ENCODE measurements around the gene SORCS2. TPM values are rescaled to one million over a fixed set of nuclear protein-coding genes. Genes with fewer than 3 reads are reported as not detected.

The SORCS2 gene
- total RNA-seq, 1 donor from 2014 or later = not detected

DNA sequence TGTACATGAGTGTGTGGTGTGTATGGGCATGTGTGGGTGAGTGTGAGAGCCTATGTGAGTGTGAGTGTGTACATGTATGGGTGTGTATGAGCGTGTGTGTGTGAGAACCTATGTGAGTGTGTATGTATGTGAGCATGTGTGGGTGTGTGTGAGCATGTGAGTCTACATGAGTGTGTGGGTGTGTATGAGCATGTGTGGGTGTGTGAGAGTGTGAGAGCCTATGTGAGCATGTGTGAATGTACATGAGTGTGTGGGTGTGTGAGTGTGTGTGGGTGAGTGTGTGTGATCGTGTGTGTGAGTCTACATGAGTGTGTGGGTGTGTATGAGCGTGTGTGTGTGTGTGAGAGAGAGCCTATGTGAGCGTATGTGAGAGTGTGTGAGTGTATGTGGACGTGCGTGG, 447.8 kb downstream of the SORCS2 start:
- H3K4me3 Mint-ChIP-seq = no peak overlapping the region
- H3K9me3 Mint-ChIP-seq = no peaks in the 10 kb centered on the region
- H3K36me3 Mint-ChIP-seq (ENCODE audit: low read depth) = no peaks in the 10 kb centered on the region
- DNase-seq (ENCODE audit: low spot score) = no peak
- intact Hi-C loops (cut with micrococcal nuclease) = no loop called here
- peaks cover 2% of the 10 kb centered on the region for H3K27me3 Mint-ChIP-seq (ENCODE audit: insufficient read depth)
- no peak overlapping the region for H3K27ac Mint-ChIP-seq
- H3K4me1 Mint-ChIP-seq (ENCODE audit: low read depth) = no peaks in the 10 kb centered on the region

DNA sequence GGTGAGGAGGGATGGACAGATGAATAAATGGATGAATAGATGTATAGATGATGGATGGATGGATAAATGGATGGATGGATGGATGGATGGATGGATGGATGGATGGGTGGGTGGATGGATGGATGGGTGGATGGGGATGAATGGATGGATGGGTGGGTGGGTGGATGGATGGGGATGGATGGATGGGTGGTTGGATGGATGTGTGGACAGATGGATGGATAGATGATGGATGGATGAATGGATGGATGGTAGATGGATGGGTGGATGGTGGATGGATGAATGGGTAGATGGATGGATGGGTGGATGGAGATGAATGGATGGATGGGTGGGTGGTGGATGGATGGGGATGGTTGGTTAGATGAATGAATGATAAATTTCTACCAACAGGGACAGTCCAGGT, 449.4 kb downstream of the SORCS2 start:
- H3K27me3 Mint-ChIP-seq (ENCODE audit: insufficient read depth) = peaks cover 2% of the 10 kb centered on the region
- intact Hi-C loops (cut with micrococcal nuclease) = no loop called here
- no peak overlapping the region for H3K4me3 Mint-ChIP-seq
- H3K36me3 Mint-ChIP-seq (ENCODE audit: low read depth) = no peaks in the 10 kb centered on the region
- no peaks in the 10 kb centered on the region for H3K9me3 Mint-ChIP-seq
- H3K27ac Mint-ChIP-seq = no peak overlapping the region
- DNase-seq (ENCODE audit: low spot score) = no peak
- H3K4me1 Mint-ChIP-seq (ENCODE audit: low read depth) = no peaks in the 10 kb centered on the region

DNA sequence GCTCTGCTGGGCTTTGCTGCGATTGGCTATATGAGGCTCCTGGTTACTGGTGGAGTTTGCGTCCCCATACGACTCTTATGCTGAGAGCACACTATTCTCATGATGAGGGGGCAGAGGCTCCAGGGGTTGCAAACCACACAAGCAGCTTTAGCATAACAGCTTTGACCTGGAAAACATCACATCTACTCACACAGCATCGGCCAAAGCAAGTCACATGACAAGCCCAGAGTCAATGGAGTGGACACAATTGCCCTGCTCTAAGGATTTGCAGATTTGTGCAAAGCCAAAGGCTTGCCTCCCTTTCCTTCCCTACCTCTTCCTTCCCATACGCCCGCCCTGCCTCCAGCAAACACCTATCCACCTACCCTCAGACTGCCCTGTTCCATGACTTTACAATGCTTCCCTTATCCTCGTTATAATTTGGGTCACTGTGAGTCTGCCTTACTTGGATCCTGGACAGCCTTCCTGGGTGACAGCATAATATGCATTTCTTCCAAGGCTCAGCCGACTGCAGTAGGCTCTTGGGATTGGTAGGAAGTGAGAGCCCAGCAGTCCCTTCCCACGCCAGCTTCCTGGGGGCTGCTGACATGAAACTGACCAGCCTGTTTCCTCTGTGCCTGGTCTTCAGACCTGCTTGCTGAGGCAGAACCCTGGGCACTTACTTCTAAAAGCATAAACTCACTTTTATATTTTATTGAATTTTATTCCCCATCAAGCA, 450.6 kb downstream of the SORCS2 start:
- Mint-ChIP-seq H3K27ac (no peak overlapping the region), H3K27me3 (ENCODE audit: insufficient read depth) (peaks cover 2% of the 10 kb centered on the region), H3K4me3 (no peak overlapping the region), H3K36me3 (ENCODE audit: low read depth) (no peaks in the 10 kb centered on the region), H3K4me1 (ENCODE audit: low read depth) (no peaks in the 10 kb centered on the region), H3K9me3 (no peaks in the 10 kb centered on the region)
- intact Hi-C loops (cut with micrococcal nuclease) = no loop called here
- DNase-seq (ENCODE audit: low spot score) = no peak

DNA sequence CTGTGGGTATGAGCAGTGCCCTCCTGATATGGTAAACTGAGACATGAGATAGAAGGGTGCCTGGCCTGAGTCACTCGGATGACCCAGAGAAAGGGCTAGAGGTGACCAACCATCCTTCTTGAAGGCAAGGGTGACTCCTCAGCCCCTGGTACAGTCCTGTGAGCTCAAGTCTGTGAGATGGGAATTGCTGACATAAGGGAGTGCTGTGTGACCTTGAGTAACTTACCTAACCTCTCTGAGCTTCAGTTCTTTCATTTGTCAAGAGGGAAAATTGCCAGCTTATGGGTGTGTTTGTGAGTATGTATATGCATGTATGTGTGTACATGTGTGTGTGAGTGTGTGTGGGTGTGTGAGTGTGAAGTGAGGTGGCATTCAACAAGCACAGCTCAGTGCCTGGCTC, 452.8 kb downstream of the SORCS2 start:
- Mint-ChIP-seq H3K9me3 (no peaks in the 10 kb centered on the region), H3K4me3 (no peak overlapping the region), H3K27ac (no peak overlapping the region), H3K4me1 (ENCODE audit: low read depth) (peaks cover 16% of the 10 kb centered on the region), H3K36me3 (ENCODE audit: low read depth) (no peaks in the 10 kb centered on the region), H3K27me3 (ENCODE audit: insufficient read depth) (peaks cover 2% of the 10 kb centered on the region)
- intact Hi-C loops (cut with micrococcal nuclease) = no loop called here
- DNase-seq (ENCODE audit: low spot score) = no peak

DNA sequence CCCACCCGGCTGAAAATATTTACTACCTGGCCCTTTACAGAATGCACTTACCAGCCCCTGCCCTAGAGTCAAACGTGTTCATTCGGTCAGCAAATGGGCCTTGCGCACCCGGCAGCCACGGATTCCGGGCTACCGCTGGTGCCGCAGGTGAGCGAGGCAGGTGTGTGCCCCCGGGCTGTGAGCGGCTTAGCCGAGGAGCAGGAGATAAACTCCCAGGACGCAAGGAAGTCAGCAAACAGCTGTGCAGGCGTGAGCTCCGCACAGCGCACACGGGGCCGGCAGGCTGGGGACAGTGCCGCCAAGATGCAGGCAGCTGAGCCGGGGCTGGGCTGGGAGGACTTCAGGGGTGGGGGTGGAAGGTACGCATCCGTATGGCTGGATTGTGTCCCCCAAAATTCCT, 453.6 kb downstream of the SORCS2 start:
- Mint-ChIP-seq H3K4me1 (ENCODE audit: low read depth) (peaks cover 21% of the 10 kb centered on the region), H3K36me3 (ENCODE audit: low read depth) (no peaks in the 10 kb centered on the region)
- no peak for DNase-seq (ENCODE audit: low spot score)

DNA sequence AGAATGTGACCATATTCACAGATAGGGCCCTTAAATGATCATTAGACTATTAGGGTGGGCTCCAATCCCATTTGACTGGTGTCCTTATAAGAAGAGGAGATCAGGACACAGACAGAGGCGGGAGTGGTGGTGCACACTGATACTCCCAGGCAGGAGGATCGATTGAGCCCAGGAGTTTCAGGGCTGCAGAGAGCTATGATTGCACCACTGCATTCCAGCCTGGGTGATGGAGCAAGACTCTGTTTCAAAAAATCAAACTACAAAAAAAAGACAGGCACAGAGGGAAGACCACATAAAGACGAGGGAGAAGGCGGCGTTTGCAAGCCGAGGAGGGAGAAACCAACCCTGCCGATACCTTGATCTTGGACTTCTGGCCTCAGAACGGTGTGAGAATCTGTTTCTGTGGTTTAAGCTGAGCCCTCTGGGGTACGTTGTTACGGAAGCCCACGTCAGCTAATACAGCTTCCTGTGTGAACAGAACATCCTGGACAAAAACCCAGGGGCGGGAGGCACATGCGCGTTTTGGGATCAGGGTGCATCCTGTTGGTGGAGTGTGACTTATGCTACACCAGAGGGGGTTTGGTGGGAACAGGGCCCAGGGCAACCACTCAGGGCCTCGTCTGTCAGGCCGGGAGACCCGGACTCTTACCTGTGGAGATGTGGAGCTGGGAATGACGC, 454.2 kb downstream of the SORCS2 start:
- H3K27me3 Mint-ChIP-seq (ENCODE audit: insufficient read depth) = peaks cover 2% of the 10 kb centered on the region
- intact Hi-C loops (cut with micrococcal nuclease) = no loop called here
- H3K4me1 Mint-ChIP-seq (ENCODE audit: low read depth) = peaks cover 21% of the 10 kb centered on the region

More for the DNA sequence above, 453.6 kb downstream of the SORCS2 start:
- Mint-ChIP-seq H3K4me3 (no peak overlapping the region), H3K9me3 (no peaks in the 10 kb centered on the region), H3K27ac (no peak overlapping the region), H3K27me3 (ENCODE audit: insufficient read depth) (peaks cover 2% of the 10 kb centered on the region)
- intact Hi-C loops (cut with micrococcal nuclease) = no loop called here

DNA sequence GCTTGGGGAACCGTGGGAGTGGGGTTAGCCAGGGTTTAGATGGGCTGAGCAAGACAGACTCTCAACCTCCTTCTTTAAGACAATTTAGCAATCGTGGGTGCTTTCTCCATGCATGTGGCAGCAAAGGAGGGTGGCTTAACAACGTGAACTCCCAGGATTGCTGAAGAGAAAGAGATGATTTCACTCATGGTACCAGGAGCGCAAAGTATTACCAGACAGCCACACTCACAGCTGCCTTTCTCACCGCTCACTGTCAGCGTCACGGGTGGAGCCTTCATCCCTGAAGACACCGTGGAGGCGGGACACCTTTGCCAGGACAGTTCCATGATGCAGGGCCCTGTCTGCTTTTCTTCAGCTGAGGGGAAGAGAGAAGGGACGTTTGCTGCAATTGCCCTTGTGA, 454.8 kb downstream of the SORCS2 start:
- H3K9me3 Mint-ChIP-seq = no peaks in the 10 kb centered on the region
- H3K36me3 Mint-ChIP-seq (ENCODE audit: low read depth) = no peaks in the 10 kb centered on the region
- no peak overlapping the region for H3K4me3 Mint-ChIP-seq
- H3K27me3 Mint-ChIP-seq (ENCODE audit: insufficient read depth) = peaks cover 2% of the 10 kb centered on the region
- H3K4me1 Mint-ChIP-seq (ENCODE audit: low read depth) = peaks cover 21% of the 10 kb centered on the region
- no peak for DNase-seq (ENCODE audit: low spot score)
- intact Hi-C loops (cut with micrococcal nuclease) = no loop called here
- no peak overlapping the region for H3K27ac Mint-ChIP-seq

More for the DNA sequence above, 454.2 kb downstream of the SORCS2 start:
- Mint-ChIP-seq H3K36me3 (ENCODE audit: low read depth) (no peaks in the 10 kb centered on the region), H3K27ac (no peak overlapping the region), H3K4me3 (no peak overlapping the region), H3K9me3 (no peaks in the 10 kb centered on the region)
- no peak for DNase-seq (ENCODE audit: low spot score)

DNA sequence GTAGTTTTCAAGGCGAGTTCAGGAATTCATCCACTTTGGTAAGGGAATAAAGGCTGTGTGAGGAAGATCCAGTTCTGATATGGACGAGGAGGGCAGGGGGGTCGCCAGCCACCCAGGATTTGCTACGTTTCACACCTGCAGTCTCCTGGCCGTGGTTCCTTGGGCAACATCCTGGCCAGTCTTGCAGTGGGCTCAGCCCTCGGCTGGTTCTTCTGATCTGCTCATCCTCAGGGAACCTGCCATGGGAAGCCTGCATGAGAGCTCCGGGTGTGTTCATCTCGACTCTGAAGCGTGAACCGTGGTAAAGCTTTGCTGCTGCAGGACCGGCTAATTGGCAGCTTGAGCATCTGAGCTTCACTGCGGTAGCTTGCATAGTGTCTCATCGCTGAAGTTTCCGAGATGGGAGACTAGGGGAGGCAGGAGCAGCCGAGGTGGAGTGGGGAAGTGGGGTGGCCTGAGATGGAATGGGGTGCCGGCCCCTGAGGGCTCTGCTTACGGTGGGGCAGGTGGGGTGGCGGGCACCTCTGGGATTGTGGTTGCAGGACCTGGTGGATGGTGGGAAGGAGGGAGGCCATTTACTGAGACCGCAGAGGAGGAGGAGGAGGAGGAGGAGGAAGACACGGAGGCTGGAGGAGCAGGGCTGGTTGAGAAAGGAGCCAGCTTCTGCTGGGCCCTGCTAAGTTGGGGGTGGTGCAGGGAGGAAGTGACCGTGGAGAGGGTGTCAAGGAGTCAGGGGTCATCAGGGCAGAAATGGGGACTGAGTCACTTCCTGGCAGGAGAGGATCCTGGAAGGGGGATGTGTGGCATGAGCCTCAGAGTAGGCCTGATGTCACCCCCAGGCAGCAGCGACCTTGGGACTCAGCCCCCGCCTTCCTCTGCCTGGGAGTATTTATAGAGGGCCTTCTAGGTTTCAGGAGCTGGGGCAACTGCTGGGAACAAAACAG, 455.5 kb downstream of the SORCS2 start:
- Mint-ChIP-seq H3K36me3 (ENCODE audit: low read depth) (no peaks in the 10 kb centered on the region), H3K27ac (peak overlapping the region; percentile 12), H3K9me3 (no peaks in the 10 kb centered on the region), H3K4me3 (no peak overlapping the region), H3K27me3 (ENCODE audit: insufficient read depth) (peaks cover 2% of the 10 kb centered on the region), H3K4me1 (ENCODE audit: low read depth) (peaks cover 21% of the 10 kb centered on the region)
- no peak for DNase-seq (ENCODE audit: low spot score)
- intact Hi-C loops (cut with micrococcal nuclease) = no loop called here

DNA sequence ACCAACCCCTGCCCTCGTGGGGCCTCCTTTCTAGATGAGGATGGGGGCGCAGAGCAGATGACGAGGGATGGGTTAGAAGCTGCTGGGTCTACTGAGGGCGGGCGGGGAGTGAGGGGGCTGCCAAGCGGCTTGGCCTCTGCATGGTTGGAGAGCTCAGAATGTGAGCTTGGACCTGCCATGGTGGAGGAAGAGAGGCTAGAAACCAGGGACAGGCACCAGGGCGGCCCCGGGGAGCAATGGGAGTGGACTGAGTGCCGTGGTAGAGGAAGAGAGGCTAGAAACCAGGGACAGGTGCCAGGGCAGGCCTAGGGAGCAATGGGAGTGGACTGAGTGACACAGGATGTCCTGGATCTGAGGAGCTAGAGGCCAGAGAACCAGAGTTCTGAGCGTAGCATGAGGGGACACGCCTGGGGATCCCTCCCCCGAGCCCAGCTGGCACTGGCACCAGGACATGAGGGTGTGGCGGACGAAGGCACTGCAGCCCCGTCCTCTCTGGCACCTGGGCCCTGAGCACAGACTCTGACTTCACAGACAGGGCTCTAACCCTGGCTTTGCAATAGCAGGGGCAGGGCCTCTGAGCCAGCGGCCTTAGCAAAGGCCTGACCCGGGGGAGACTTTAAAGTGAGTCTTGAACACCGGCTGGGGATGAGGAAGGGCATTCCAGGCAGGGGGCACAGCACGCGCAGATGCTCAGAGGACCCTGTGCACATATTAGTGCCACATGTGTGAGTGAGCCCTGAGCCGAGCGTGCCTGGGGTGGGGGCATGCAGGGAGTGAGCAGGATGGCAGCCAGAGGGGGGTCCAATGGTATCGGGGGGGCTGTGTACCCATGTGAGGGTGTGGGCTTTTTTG, 456.4 kb downstream of the SORCS2 start:
- intact Hi-C loops (cut with micrococcal nuclease) = no loop called here
- Mint-ChIP-seq H3K4me1 (ENCODE audit: low read depth) (peaks cover 21% of the 10 kb centered on the region), H3K9me3 (no peaks in the 10 kb centered on the region), H3K36me3 (ENCODE audit: low read depth) (no peaks in the 10 kb centered on the region), H3K27me3 (ENCODE audit: insufficient read depth) (peaks cover 2% of the 10 kb centered on the region), H3K4me3 (no peak overlapping the region), H3K27ac (no peak overlapping the region)
- no peak for DNase-seq (ENCODE audit: low spot score)

DNA sequence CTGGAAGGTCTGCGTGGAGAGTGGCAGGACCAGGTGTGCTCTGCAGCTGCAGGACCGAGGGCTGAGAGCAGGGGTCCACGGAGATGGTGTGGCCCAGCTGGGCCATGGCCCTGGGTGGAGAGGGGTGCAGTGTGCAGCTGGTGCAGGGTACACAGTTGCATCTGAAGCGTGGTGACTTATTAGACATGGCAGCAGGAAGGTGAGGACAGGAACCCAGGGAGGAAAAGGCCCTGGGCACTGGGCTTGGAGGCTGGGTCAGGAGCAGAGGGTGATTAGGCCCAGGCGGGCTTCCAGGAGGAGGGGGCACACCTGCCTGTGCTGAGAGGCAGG, 457.0 kb downstream of the SORCS2 start:
- Mint-ChIP-seq H3K27ac (peak overlapping the region; percentile 21), H3K27me3 (ENCODE audit: insufficient read depth) (peaks cover 2% of the 10 kb centered on the region), H3K36me3 (ENCODE audit: low read depth) (no peaks in the 10 kb centered on the region), H3K4me1 (ENCODE audit: low read depth) (peaks cover 21% of the 10 kb centered on the region), H3K4me3 (no peak overlapping the region), H3K9me3 (no peaks in the 10 kb centered on the region)
- no peak for DNase-seq (ENCODE audit: low spot score)
- intact Hi-C loops (cut with micrococcal nuclease) = no loop called here

DNA sequence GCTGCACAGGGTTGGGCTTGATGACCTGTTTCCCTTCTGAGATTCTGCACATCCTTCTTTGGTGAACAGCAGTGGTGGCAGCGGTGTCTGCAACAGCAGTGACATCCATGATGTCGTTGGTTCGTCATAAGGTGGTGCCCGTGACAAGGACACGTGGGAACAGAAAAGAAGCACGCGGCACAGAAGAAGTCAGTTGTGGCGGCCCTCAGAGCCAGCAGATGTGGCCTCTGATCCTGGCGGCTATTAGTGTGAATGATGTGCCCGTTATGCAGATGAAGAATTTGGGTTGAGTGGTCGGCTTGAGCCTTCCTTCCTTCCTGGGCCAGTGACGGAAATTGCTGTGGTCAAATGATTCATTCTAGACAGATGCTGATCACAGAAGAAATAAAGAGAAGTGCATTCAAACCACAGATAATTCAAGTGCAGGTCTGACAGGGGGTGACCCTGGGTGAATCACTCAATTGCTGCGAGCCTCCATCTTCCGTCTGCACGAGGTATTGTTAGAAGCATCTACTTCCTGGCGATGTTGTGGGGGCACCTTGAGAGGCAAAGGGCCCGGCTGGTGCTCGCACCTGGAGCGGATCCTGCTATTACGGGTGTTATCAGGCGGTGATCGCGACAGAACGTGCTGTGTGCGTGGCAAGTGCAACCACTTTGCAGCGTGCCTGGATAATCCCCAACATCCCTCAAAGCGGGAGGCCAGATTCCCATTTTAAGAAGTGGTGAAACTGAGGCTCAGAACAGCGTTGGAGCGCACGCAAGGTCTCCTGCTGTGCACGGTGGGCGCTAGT, 457.6 kb downstream of the SORCS2 start:
- peak overlapping the region; percentile 20 for H3K4me3 Mint-ChIP-seq
- no peaks in the 10 kb centered on the region for H3K9me3 Mint-ChIP-seq
- peaks cover under 1% of the 10 kb centered on the region for H3K27me3 Mint-ChIP-seq (ENCODE audit: insufficient read depth)
- intact Hi-C loops (cut with micrococcal nuclease) = no loop called here
- H3K4me1 Mint-ChIP-seq (ENCODE audit: low read depth) = peaks cover 21% of the 10 kb centered on the region
- H3K36me3 Mint-ChIP-seq (ENCODE audit: low read depth) = no peaks in the 10 kb centered on the region
- peak overlapping the region; percentile 21 for H3K27ac Mint-ChIP-seq
- DNase-seq (ENCODE audit: low spot score) = peak; percentile 27

All from activated T-helper 1 cell treated with anti-CD3 and anti-CD28 coated beads, Interleukin-12 subunit alpha, Interleukin-12 subunit beta, Interleukin-2, Interleukin-4 antibody, amounts not matched to agents 30 ng/mL and 10 ng/mL and 1 ng/mL, durations not matched to agents 14 hours and 24 hours and 36 hours (primary cell).